Suprapubic skin (tissue), 4 donors: ENCODE results near the gene CCNT2. TPM values are rescaled to one million over a fixed set of nuclear protein-coding genes. Genes with fewer than 3 reads are reported as not detected.
"Not testable (repeated sequence)": the region's sequence is repeated elsewhere in the genome, so short reads cannot be mapped to it uniquely, and the experiment has no call there.

Experiments used
- DNase-seq, 2 donors: peaks; one replicate each; pipeline ENCODE4 v3.0.0-alpha.2; 2019; ENCODE audit warnings: low spot score in 2 of 2
- H3K27ac ChIP-seq: fragments of 200-600 bp; sonication (generic); one replicate; pipeline ENCODE4 v1.5.1; 2019
- H3K27me3 ChIP-seq: fragments of 200-600 bp; sonication (generic); one replicate; pipeline ENCODE4 v1.5.1; 2019
- H3K36me3 ChIP-seq: fragments of 200-600 bp; sonication (generic); one replicate; pipeline ENCODE4 v1.5.1; 2019
- H3K4me1 ChIP-seq: fragments of 200-600 bp; sonication (generic); one replicate; pipeline ENCODE4 v1.5.1; 2019
- H3K4me3 ChIP-seq: fragments of 200-600 bp; sonication (generic); one replicate; pipeline ENCODE4 v1.5.1; 2019; ENCODE audit warnings: mild to moderate bottlenecking
- H3K9me3 ChIP-seq: fragments of 200-600 bp; sonication (generic); one replicate; pipeline ENCODE4 v1.5.1; 2019
- CTCF ChIP-seq, 2 donors: fragments of 200-600 bp in 1 of 2; fragments of 450-650 bp in 1 of 2; sonication (generic) in 1 of 2; IDR thresholded peaks; one replicate each; pipeline ENCODE4 v1.5.1; 2016 to 2019; ENCODE audit warnings: antibody characterized with exemption in 2 of 2, mild to moderate bottlenecking in 1 of 2, moderate library complexity in 1 of 2
- EP300 ChIP-seq: sonication (generic); formaldehyde crosslinking; IDR thresholded peaks from one replicate; pipeline ENCODE4 v1.6.1; 2017; ENCODE audit warnings: antibody characterized with exemption
- POLR2A ChIP-seq, 2 donors: fragments of 450-650 bp; IDR thresholded peaks; one replicate each; pipeline ENCODE4 v1.6.1; 2017; ENCODE audit warnings: antibody characterized with exemption in 2 of 2, mild to moderate bottlenecking in 2 of 2, moderate library complexity in 2 of 2
- POLR2AphosphoS5 ChIP-seq, 3 donors: sonication (generic); formaldehyde crosslinking; IDR thresholded peaks; one replicate each; pipeline ENCODE4 v1.6.1; 2017; ENCODE audit warnings: antibody characterized with exemption in 3 of 3
- WGBS: methylation state at CpG from one replicate; pipeline ENCODE4 v1.1.5; 2018; 5-methylcytosine and 5-hydroxymethylcytosine counted together
- total RNA-seq, 4 donors: library from RNA; depleted of rRNA; stranded (reverse); fragments of >200 nt; gene quantifications; one replicate each; pipeline ENCODE4 v1.1.0, GENCODE V29; 2016

CCNT2 gene
- total RNA-seq, 4 donors from 2014 or later: 24.0 to 55.8 (median 33.0) TPM

GRCh38 chr2:134905168-134905567 lies 13.5 kb upstream of the CCNT2 start:
- no peak for DNase-seq
- H3K36me3 ChIP-seq: no peaks in the 10 kb centered on the region
- H3K4me3 ChIP-seq: no peak overlapping the region
- 100% methylated on average over 2 of the region's 2 CpGs for WGBS
- TF ChIP-seq POLR2A (IDR thresholded peaks at IDR 0.05) (no peak), CTCF (IDR thresholded peaks at IDR 0.05) (no peak), EP300 (no peak), POLR2AphosphoS5 (IDR thresholded peaks at IDR 0.05) (no peak)
- no peaks in the 10 kb centered on the region for H3K27me3 ChIP-seq
- H3K4me1 ChIP-seq: no peaks in the 10 kb centered on the region
- H3K27ac ChIP-seq: no peak overlapping the region
- no peaks in the 10 kb centered on the region for H3K9me3 ChIP-seq

- Histone ChIP-seq H3K27ac (no peak overlapping the region), H3K4me1 (no peaks in the 10 kb centered on the region), H3K9me3 (no peaks in the 10 kb centered on the region), H3K27me3 (no peaks in the 10 kb centered on the region), H3K36me3 (no peaks in the 10 kb centered on the region), H3K4me3 (no peak overlapping the region)
- WGBS: 51% methylated on average over 2 of the region's 2 CpGs
- DNase-seq: no peak
- TF ChIP-seq CTCF (IDR thresholded peaks at IDR 0.05) (no peak), EP300 (no peak), POLR2AphosphoS5 (IDR thresholded peaks at IDR 0.05) (no peak), POLR2A (IDR thresholded peaks at IDR 0.05) (no peak)
These were observed 11.9 kb upstream of the CCNT2 start for GRCh38 chr2:134906726-134907125.

- not testable (repeated sequence) for H3K36me3 ChIP-seq, DNase-seq
These were observed 11.0 kb upstream of the CCNT2 start for GRCh38 chr2:134907441-134908116.

GRCh38 chr2:134910763-134911399 lies 7.7 kb upstream of the CCNT2 start:
- Histone ChIP-seq H3K27ac (no peak overlapping the region), H3K4me3 (no peak overlapping the region), H3K36me3 (no peaks in the 10 kb centered on the region), H3K4me1 (no peaks in the 10 kb centered on the region), H3K27me3 (no peaks in the 10 kb centered on the region), H3K9me3 (no peaks in the 10 kb centered on the region)
- no peak for DNase-seq
- TF ChIP-seq EP300 (no peak), CTCF (IDR thresholded peaks at IDR 0.05) (no peak), POLR2A (IDR thresholded peaks at IDR 0.05) (no peak), POLR2AphosphoS5 (IDR thresholded peaks at IDR 0.05) (no peak)
- WGBS: 81% methylated on average over 2 of the region's 2 CpGs

More at GRCh38 chr2:134907441-134908116, 11.0 kb upstream of the CCNT2 start:
- H3K9me3 ChIP-seq, H3K4me1 ChIP-seq, H3K27ac ChIP-seq, H3K4me3 ChIP-seq, H3K27me3 ChIP-seq: not testable (repeated sequence)
- 92% methylated on average over 1 of the region's 1 CpG for WGBS

GRCh38 chr2:134911400-134911785 lies 7.2 kb upstream of the CCNT2 start:
- 85% methylated on average over 3 of the region's 3 CpGs for WGBS
- Histone ChIP-seq H3K4me3 (no peak overlapping the region), H3K27ac (no peak overlapping the region), H3K9me3 (no peaks in the 10 kb centered on the region), H3K36me3 (no peaks in the 10 kb centered on the region), H3K27me3 (no peaks in the 10 kb centered on the region), H3K4me1 (no peaks in the 10 kb centered on the region)
- no peak for DNase-seq
- TF ChIP-seq POLR2A (IDR thresholded peaks at IDR 0.05): no peak
- no peak for TF ChIP-seq CTCF (IDR thresholded peaks at IDR 0.05)
- no peak for TF ChIP-seq POLR2AphosphoS5 (IDR thresholded peaks at IDR 0.05)
- TF ChIP-seq EP300: no peak
